Epithelial cell of esophagus (primary cell): ENCODE measurements around the gene RMDN3.

Source experiments
- DNase-seq: peaks from one replicate; pipeline ENCODE4 v3.0.0; 2010; ENCODE audit warnings: low read depth
- H3K4me3 ChIP-seq: 2 replicates; pipeline ENCODE4 v1.5.1; 2011; ENCODE audit warnings: mild to moderate bottlenecking, low read length, control low read depth
- CTCF ChIP-seq: IDR thresholded peaks from 2 replicates; pipeline ENCODE4 v1.5.1; 2011; ENCODE audit warnings: low read depth, mild to moderate bottlenecking, low read length, control low read depth, inconsistent platforms; ENCODE audit not compliant: insufficient read depth; ENCODE audit errors: missing control alignments

Gene RMDN3

GRCh38 chr15:40768521-40769273, 13.6 kb upstream of the RMDN3 start:
- no peak for DNase-seq
- no peak overlapping the region for H3K4me3 ChIP-seq
- TF ChIP-seq CTCF: no peak

- no peak for DNase-seq
- no peak overlapping the region for H3K4me3 ChIP-seq
- TF ChIP-seq CTCF: no peak
These were observed 12.9 kb upstream of the RMDN3 start for GRCh38 chr15:40767838-40768500.

- no peak for TF ChIP-seq CTCF
- no peak overlapping the region for H3K4me3 ChIP-seq
- peak; percentile 65 for DNase-seq
These were observed 12.1 kb upstream of the RMDN3 start for GRCh38 chr15:40766906-40767837.

- TF ChIP-seq CTCF: no peak
- H3K4me3 ChIP-seq: no peak overlapping the region
- DNase-seq: peak; percentile 18
These were observed 11.3 kb upstream of the RMDN3 start for GRCh38 chr15:40766194-40766815.

GRCh38 chr15:40764629-40765103, 9.6 kb upstream of the RMDN3 start:
- no peak for TF ChIP-seq CTCF
- no peak for DNase-seq
- peak overlapping the region; percentile 50 for H3K4me3 ChIP-seq
